Liver (tissue), 9 donors: ENCODE results near the gene MS4A4A. TPM values are rescaled to one million over a fixed set of nuclear protein-coding genes. Genes with fewer than 3 reads are reported as not detected.

Experiments
- DNase-seq: peaks from one replicate; pipeline ENCODE4 v3.0.0-alpha.2; 2017; ENCODE audit warnings: low spot score
- H3K27ac ChIP-seq, 2 donors: one replicate each; pipeline ENCODE4 v1.7.0; 2013; ENCODE audit warnings: inconsistent platforms in 2 of 2, low read length in 2 of 2, control low read depth in 1 of 2, low read depth in 1 of 2, mild to moderate bottlenecking in 1 of 2
- H3K27me3 ChIP-seq, 4 donors: one replicate each; pipeline versions ENCODE4 v1.6.1 to v1.7.0; 2013; ENCODE audit warnings: low read length in 3 of 4, inconsistent platforms in 1 of 4, mild to moderate bottlenecking in 1 of 4, moderate library complexity in 1 of 4; ENCODE audit not compliant: control insufficient read depth in 4 of 4, insufficient read depth in 4 of 4
- H3K36me3 ChIP-seq, 4 donors: one replicate each; pipeline versions ENCODE4 v1.6.1 to v1.7.0; 2013; ENCODE audit warnings: low read length in 3 of 4, mild to moderate bottlenecking in 3 of 4, low read depth in 1 of 4, moderate library complexity in 1 of 4; ENCODE audit not compliant: control insufficient read depth in 4 of 4, insufficient read depth in 3 of 4
- H3K4me1 ChIP-seq, 4 donors: one replicate each; pipeline versions ENCODE4 v1.6.1 to v1.7.0; 2013; ENCODE audit warnings: low read length in 3 of 4, mild to moderate bottlenecking in 3 of 4, moderate library complexity in 1 of 4; ENCODE audit not compliant: control insufficient read depth in 4 of 4, insufficient read depth in 4 of 4
- H3K4me3 ChIP-seq, 3 donors: one replicate each; pipeline versions ENCODE4 v1.6.1 to v1.7.0; 2013; ENCODE audit warnings: low read length in 3 of 3, control low read depth in 1 of 3, low read depth in 1 of 3, mild to moderate bottlenecking in 1 of 3
- H3K9ac ChIP-seq, 2 donors: one replicate each; pipeline ENCODE4 v1.7.0; 2013; ENCODE audit warnings: low read length in 2 of 2, mild to moderate bottlenecking in 2 of 2, moderate library complexity in 2 of 2, control low read depth in 1 of 2, low read depth in 1 of 2
- H3K9me3 ChIP-seq, 4 donors: one replicate each; pipeline versions ENCODE4 v1.6.1 to v1.7.0; 2013; ENCODE audit warnings: low read length in 3 of 4; ENCODE audit not compliant: control insufficient read depth in 4 of 4
- EGR1 ChIP-seq, 2 donors: IDR thresholded peaks; 2 replicates each; pipeline ENCODE4 v1.6.1; 2016 to 2018; ENCODE audit warnings: antibody characterized with exemption in 2 of 2, low read depth in 2 of 2
- FOXA1 ChIP-seq: IDR thresholded peaks from 2 replicates; pipeline ENCODE4 v1.6.1; 2016; ENCODE audit warnings: antibody characterized with exemption
- FOXA2 ChIP-seq: IDR thresholded peaks from 2 replicates; pipeline ENCODE4 v1.6.1; 2016; ENCODE audit warnings: antibody characterized with exemption
- GABPA ChIP-seq, 2 donors: IDR thresholded peaks in 1 of 2; conservative IDR thresholded peaks in 1 of 2; 2 replicates each; pipeline ENCODE4 v1.6.1; 2016; ENCODE audit warnings: antibody characterized with exemption in 2 of 2, mild to moderate bottlenecking in 1 of 2, moderate library complexity in 1 of 2
- HNF4A ChIP-seq, 2 donors: conservative IDR thresholded peaks; 2 replicates each; pipeline ENCODE4 v1.6.1; 2016; ENCODE audit warnings: antibody characterized with exemption in 2 of 2, mild to moderate bottlenecking in 2 of 2
- HNF4G ChIP-seq: IDR thresholded peaks from 2 replicates; pipeline ENCODE4 v1.6.1; 2016; ENCODE audit warnings: antibody characterized with exemption
- JUND ChIP-seq, 2 donors: IDR thresholded peaks; 2 replicates each; pipeline ENCODE4 v1.6.1; 2016; ENCODE audit warnings: antibody characterized with exemption in 2 of 2
- NR2F2 ChIP-seq: IDR thresholded peaks from 2 replicates; pipeline ENCODE4 v1.6.1; 2016; ENCODE audit warnings: antibody characterized with exemption
- RAD21 ChIP-seq, 2 donors: IDR thresholded peaks; 2 replicates each; pipeline ENCODE4 v1.6.1; 2016; ENCODE audit warnings: antibody characterized with exemption in 2 of 2, mild to moderate bottlenecking in 2 of 2
- SP1 ChIP-seq: IDR thresholded peaks from 2 replicates; pipeline ENCODE4 v1.6.1; 2018; ENCODE audit warnings: antibody characterized with exemption, mild to moderate bottlenecking
- TAF1 ChIP-seq: conservative IDR thresholded peaks from 2 replicates; pipeline ENCODE4 v1.6.1; 2016; ENCODE audit warnings: antibody characterized with exemption, mild to moderate bottlenecking
- YY1 ChIP-seq: IDR thresholded peaks from 2 replicates; pipeline ENCODE4 v1.6.1; 2016; ENCODE audit warnings: antibody characterized with exemption, mild to moderate bottlenecking
- WGBS: extraction: QIAGEN DNeasy Blood & Tissue Kit; methylation state at CpG from one replicate; pipeline ENCODE4 v1.1.7; 2013; 5-methylcytosine and 5-hydroxymethylcytosine counted together
- polyA plus RNA-seq, 2 donors: library from polyadenylated mRNA; stranded (reverse) in 1 of 2; unstranded in 1 of 2; fragments of 200-250 nt in 1 of 2; fragments of >200 nt in 1 of 2; fragmentation: Nextera tagmentation in 1 of 2; extraction: Ambion mirVana in 1 of 2; gene quantifications; one replicate each; pipeline versions ENCODE4 v1.2.1 to v1.2.3, GENCODE V29; 2013 to 2015
- total RNA-seq, 2 donors: library from RNA; depleted of rRNA; stranded (reverse); fragments of >200 nt; gene quantifications; one replicate each; pipeline ENCODE4 v1.2.3, GENCODE V29; 2014
- TF ChIP-seq, protein P1 (sequence below): IDR thresholded peaks from 2 replicates; pipeline ENCODE4 v1.6.1; 2016; ENCODE audit warnings: antibody characterized with exemption
- TF ChIP-seq, protein P2 (sequence below): IDR thresholded peaks from 2 replicates; pipeline ENCODE4 v1.6.1; 2016; ENCODE audit warnings: antibody characterized with exemption, mild to moderate bottlenecking
- TF ChIP-seq, protein P3 (sequence below): IDR thresholded peaks from 2 replicates; pipeline ENCODE4 v1.6.1; 2016; ENCODE audit warnings: antibody characterized with exemption
- TF ChIP-seq, protein P4 (sequence below): fragments of 150-350 bp; IDR thresholded peaks from 2 replicates; pipeline ENCODE4 v1.5.1; 2017; ENCODE audit warnings: improper control_type of control experiment, low read depth, low read length; ENCODE audit not compliant: missing input control
- TF ChIP-seq, protein P5 (sequence below): IDR thresholded peaks from 2 replicates; pipeline ENCODE4 v1.6.1; 2016; ENCODE audit warnings: antibody characterized with exemption
- donor health status: healthy.
- donor health status: healthy.
- donor health status: healthy.
- donor health status: healthy.
- donor health status: healthy.

MS4A4A gene
- total and polyA plus RNA-seq, 4 donors: 8.6 to 16.1 (median 10.8) TPM

DNA sequence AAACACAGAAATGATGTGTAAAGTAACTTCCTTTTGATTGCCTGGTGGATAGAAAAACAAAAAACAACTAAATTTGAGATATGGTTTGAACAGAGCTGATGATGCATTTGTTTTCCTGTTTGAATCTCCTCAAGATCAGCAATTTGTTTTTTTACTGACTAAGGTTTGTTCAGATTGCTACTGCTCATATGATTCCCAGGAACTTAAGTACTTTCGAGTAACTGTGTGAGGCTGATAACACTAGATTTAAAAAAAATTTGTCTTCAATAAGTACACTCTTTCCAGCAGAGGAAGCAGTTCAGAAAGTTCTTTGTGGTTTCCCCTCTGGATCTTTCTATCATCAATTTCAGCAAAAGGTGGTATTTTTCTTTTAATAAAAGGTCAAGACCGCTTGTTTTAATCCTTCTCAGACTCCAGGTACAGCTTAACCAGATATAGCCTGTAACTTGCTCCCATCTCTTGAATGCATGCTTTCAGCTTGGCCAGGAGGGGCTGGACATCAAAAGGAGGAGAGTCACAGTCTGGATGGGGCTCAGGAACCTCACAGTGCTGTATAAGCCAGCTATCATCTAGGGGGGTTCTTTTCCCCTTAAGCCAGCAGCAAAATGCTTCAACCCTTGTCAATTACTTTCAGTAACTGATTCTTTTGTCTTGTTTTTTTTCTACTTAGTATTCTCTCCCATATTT is 34.3 kb downstream of the MS4A4A start:
- H3K4me1 ChIP-seq: no peaks in the 10 kb centered on the region
- H3K36me3 ChIP-seq: no peaks in the 10 kb centered on the region
- H3K9ac ChIP-seq: no peak overlapping the region
- peaks cover 0 to 5% (median 2%) of the 10 kb centered on the region in 4 donors for H3K9me3 ChIP-seq
- no peak for DNase-seq
- H3K27ac ChIP-seq: peak overlapping the region in 1 of 2 donors; percentile 25
- no peak overlapping the region for H3K4me3 ChIP-seq
- H3K27me3 ChIP-seq: peaks cover 0 to 5% (median 2%) of the 10 kb centered on the region in 4 donors
- WGBS: 37% methylated on average over 2 of the region's 2 CpGs
- TF ChIP-seq YY1: no peak
- TF ChIP-seq, protein P1, sequence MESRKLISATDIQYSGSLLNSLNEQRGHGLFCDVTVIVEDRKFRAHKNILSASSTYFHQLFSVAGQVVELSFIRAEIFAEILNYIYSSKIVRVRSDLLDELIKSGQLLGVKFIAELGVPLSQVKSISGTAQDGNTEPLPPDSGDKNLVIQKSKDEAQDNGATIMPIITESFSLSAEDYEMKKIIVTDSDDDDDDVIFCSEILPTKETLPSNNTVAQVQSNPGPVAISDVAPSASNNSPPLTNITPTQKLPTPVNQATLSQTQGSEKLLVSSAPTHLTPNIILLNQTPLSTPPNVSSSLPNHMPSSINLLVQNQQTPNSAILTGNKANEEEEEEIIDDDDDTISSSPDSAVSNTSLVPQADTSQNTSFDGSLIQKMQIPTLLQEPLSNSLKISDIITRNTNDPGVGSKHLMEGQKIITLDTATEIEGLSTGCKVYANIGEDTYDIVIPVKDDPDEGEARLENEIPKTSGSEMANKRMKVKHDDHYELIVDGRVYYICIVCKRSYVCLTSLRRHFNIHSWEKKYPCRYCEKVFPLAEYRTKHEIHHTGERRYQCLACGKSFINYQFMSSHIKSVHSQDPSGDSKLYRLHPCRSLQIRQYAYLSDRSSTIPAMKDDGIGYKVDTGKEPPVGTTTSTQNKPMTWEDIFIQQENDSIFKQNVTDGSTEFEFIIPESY: no peak
- TF ChIP-seq, protein P2, sequence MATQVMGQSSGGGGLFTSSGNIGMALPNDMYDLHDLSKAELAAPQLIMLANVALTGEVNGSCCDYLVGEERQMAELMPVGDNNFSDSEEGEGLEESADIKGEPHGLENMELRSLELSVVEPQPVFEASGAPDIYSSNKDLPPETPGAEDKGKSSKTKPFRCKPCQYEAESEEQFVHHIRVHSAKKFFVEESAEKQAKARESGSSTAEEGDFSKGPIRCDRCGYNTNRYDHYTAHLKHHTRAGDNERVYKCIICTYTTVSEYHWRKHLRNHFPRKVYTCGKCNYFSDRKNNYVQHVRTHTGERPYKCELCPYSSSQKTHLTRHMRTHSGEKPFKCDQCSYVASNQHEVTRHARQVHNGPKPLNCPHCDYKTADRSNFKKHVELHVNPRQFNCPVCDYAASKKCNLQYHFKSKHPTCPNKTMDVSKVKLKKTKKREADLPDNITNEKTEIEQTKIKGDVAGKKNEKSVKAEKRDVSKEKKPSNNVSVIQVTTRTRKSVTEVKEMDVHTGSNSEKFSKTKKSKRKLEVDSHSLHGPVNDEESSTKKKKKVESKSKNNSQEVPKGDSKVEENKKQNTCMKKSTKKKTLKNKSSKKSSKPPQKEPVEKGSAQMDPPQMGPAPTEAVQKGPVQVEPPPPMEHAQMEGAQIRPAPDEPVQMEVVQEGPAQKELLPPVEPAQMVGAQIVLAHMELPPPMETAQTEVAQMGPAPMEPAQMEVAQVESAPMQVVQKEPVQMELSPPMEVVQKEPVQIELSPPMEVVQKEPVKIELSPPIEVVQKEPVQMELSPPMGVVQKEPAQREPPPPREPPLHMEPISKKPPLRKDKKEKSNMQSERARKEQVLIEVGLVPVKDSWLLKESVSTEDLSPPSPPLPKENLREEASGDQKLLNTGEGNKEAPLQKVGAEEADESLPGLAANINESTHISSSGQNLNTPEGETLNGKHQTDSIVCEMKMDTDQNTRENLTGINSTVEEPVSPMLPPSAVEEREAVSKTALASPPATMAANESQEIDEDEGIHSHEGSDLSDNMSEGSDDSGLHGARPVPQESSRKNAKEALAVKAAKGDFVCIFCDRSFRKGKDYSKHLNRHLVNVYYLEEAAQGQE: no peak
- no peak for TF ChIP-seq FOXA2
- no peak for TF ChIP-seq JUND (IDR thresholded peaks at IDR 0.05)
- no peak for TF ChIP-seq FOXA1
- TF ChIP-seq, protein P3, sequence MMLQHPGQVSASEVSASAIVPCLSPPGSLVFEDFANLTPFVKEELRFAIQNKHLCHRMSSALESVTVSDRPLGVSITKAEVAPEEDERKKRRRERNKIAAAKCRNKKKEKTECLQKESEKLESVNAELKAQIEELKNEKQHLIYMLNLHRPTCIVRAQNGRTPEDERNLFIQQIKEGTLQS: no peak
- TF ChIP-seq, protein P4, sequence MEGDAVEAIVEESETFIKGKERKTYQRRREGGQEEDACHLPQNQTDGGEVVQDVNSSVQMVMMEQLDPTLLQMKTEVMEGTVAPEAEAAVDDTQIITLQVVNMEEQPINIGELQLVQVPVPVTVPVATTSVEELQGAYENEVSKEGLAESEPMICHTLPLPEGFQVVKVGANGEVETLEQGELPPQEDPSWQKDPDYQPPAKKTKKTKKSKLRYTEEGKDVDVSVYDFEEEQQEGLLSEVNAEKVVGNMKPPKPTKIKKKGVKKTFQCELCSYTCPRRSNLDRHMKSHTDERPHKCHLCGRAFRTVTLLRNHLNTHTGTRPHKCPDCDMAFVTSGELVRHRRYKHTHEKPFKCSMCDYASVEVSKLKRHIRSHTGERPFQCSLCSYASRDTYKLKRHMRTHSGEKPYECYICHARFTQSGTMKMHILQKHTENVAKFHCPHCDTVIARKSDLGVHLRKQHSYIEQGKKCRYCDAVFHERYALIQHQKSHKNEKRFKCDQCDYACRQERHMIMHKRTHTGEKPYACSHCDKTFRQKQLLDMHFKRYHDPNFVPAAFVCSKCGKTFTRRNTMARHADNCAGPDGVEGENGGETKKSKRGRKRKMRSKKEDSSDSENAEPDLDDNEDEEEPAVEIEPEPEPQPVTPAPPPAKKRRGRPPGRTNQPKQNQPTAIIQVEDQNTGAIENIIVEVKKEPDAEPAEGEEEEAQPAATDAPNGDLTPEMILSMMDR: no peak
- no peak for TF ChIP-seq NR2F2
- TF ChIP-seq EGR1 (IDR thresholded peaks at IDR 0.05; ENCODE audit: low read depth in 2 of 2): no peak
- TF ChIP-seq GABPA (IDR thresholded peaks at IDR 0.05 in 1 of 2, conservative IDR thresholded peaks at IDR 0.05 in 1 of 2): no peak
- TF ChIP-seq HNF4A (conservative IDR thresholded peaks at IDR 0.05): no peak
- no peak for TF ChIP-seq TAF1

DNA sequence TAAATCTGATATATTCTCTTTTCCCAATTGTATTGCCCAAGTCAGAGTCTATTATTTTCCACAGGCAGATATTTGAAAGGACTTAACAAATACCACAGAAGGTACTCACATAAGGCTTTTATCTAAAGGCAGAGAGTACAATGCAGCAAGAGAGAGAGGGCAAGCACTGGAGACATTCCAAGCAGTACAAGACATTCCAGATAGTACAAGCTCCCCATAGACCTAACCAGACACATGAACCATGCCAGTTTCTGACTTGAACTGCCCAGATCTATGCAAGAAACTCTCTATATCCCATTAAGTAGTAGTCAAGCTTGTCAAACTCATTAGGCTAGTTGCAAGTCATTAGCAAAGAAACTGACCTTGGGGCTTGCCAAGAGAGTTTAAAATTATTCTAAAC is 35.4 kb downstream of the MS4A4A start:
- H3K27ac ChIP-seq: no peak overlapping the region
- peaks cover 0 to 5% (median 2%) of the 10 kb centered on the region in 4 donors for H3K9me3 ChIP-seq
- no peaks in the 10 kb centered on the region for H3K36me3 ChIP-seq
- TF ChIP-seq HNF4A (conservative IDR thresholded peaks at IDR 0.05) (no peak), NR2F2 (no peak), TAF1 (no peak), GABPA (IDR thresholded peaks at IDR 0.05 in 1 of 2, conservative IDR thresholded peaks at IDR 0.05 in 1 of 2) (no peak), JUND (IDR thresholded peaks at IDR 0.05) (no peak), FOXA1 (no peak), HNF4G (no peak), SP1 (no peak), RAD21 (IDR thresholded peaks at IDR 0.05) (no peak)
- TF ChIP-seq, protein P3: no peak
- TF ChIP-seq, protein P2: no peak
- TF ChIP-seq, protein P5, sequence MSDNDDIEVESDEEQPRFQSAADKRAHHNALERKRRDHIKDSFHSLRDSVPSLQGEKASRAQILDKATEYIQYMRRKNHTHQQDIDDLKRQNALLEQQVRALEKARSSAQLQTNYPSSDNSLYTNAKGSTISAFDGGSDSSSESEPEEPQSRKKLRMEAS: no peak

More for the DNA sequence above, 35.4 kb downstream of the MS4A4A start:
- DNase-seq: no peak
- H3K9ac ChIP-seq: no peak overlapping the region
- H3K4me3 ChIP-seq: no peak overlapping the region
- H3K27me3 ChIP-seq: peaks cover 0 to 5% (median 2%) of the 10 kb centered on the region in 4 donors
- H3K4me1 ChIP-seq: no peaks in the 10 kb centered on the region
